Skin epidermis (tissue), 12 donors: Measurements from ENCODE around the gene CYP2B6.
"Not testable (repeated sequence)": the region's sequence is repeated elsewhere in the genome, so short reads cannot be mapped to it uniquely, and the experiment has no call there.

Source experiments
- H3K27ac ChIP-seq, 21 experiments: fragments of 200-600 bp; sonication (generic) in 11 of 21; one replicate each; pipeline ENCODE4 v1.5.0; 2020; ENCODE audit warnings: mild to moderate bottlenecking in 3 of 21, inconsistent platforms in 2 of 21, moderate library complexity in 2 of 21
- H3K4me3 ChIP-seq, 7 experiments: fragments of 200-600 bp; sonication (generic) in 2 of 7; one replicate each; pipeline ENCODE4 v1.5.0; 2020; ENCODE audit warnings: inconsistent platforms in 2 of 7, mild to moderate bottlenecking in 2 of 7, moderate library complexity in 1 of 7

Gene CYP2B6

DNA sequence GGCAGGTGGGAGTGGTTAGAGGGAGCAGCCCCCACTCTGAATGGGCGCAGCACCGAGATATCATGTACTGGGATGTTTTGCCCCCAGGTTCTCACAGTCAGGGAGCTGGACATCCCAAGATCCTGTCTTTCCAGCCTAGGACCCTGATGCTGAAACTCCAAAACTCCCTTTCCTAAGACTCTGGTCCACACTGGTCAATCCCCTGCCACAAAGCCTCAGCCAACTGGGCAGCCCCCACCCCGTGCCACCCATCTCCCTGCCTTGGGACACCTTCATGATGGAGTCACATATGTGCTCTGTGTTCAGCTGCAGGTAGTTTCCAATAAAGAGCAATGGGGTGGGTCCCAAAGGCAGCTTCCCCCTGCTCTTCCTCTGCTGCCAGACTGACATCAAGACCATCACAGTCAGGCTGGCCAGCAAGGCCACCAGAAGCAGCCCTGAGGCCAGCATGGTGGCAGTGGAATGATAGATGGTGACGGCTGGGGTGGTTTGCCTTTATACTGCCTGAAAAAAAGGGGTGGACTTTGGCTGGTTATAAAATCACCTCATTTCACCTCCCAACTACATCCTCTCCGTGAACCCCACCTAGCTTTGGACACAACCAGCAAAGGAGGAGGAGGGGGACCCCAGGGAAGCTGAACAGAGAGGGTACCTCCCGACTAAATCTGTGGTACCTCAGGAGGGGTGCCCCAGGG is 36.3 kb downstream of the CYP2B6 start:
- Histone ChIP-seq H3K4me3 (no peak overlapping the region), H3K27ac (no peak overlapping the region)

DNA sequence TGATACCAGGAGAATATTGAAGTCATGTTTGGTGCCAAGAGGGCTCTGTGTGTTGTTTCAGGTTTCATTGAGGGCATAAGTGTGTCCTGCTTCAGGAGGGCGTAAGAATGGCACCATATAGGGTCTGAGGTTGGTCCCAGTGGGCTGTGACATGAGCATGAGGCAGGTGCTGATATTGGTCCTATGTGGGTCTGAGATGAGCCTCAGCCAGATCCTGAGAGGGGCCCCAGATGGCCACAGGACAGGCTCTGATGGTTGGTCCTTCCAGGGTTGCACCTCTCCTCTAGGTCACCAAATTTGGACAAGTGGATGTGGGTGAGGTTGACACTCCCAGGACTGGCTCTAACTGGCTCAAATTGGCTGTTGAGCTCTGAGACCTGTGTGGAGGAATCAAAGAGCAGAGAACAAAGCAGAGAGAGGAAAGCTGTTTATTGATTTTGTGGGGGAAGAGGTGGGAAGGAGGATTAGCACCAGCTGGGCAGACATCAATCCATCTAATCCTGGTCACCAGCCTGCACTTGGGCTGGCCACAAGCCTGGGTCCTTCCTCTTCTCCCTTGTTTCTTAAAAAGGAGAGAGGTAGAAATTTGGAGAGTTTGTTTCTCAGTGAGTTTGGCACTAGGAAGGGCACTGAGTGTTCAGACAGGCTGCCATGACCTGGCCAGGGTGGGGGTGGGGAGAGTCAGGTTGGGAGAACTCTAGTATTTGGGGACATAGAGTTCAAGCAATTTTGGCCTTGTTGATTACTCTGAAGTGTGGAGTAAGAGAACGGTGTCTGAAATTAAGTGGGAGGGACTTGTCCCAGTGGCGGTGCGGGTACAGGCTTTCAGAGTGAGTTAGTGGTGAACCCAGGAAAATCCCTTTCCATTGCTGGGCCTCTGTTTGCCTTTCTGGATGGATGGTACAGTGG is 38.7 kb downstream of the CYP2B6 start:
- Histone ChIP-seq H3K27ac (no peak overlapping the region), H3K4me3 (no peak overlapping the region)

DNA sequence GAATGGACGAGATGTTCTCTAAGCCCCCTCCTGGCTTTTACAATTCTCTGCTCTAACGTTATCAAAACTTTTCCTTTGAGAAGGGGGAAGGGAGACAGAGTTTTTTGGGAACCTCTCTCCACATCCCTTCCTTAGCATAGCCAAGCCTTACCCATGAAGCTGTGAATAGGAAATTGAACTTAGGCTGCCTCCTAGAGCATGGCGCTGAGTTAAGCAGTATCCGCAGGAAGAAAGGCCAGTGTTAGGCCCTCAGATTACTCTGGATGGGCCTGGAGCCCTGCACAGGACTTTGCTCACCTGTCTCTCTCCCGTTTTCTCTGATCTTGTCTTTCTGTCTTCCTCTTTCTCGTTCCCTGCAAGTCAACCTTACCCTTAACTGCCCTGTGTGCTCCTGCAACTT is 39.6 kb downstream of the CYP2B6 start:
- no peak overlapping the region for H3K4me3 ChIP-seq
- H3K27ac ChIP-seq: no peak overlapping the region

- Histone ChIP-seq H3K4me3 (no peak overlapping the region), H3K27ac (no peak overlapping the region)
These were observed 40.8 kb downstream of the CYP2B6 start for GRCh38 chr19:41031916-41032315.

DNA sequence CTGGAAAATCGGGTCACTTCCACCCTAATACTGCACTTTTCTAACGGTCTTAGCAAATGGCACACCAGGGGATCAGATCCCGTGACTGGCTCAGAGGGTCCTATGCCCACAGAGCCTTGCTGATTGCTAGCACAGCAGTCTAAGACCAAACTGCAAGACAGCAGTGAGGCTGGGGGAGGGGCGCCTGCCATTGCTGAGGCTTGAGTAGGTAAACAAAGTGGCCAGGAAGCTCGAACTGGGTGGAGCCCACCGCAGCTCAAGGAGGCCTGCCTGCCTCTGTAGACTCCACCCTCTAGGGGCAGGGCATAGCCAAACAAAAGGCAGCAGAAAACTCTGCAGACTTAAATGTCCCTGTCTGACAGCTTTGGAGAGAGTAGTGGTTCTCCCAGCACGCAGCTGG is 42.2 kb downstream of the CYP2B6 start:
- not testable (repeated sequence) for H3K4me3 ChIP-seq

DNA sequence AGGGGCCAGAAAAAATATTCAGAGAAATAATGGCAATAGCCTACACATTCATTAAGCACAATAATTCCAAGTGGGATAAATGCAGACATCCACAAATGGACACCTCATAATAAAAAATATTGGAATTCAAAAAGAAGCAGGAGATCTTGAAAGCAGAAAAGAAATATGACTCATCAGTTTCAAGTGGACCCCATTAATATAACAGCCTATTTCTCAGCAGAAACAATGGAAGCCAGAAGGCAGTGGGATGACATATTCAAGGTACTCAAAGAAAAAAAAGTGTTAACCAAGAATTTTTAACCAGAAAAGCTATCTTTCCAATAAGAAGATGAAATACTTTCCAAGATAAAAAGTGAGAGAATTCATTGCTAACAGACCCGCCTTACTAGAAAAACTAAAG is 48.7 kb downstream of the CYP2B6 start:
- Histone ChIP-seq H3K27ac (no peak overlapping the region), H3K4me3 (no peak overlapping the region)

More for the DNA sequence above, 42.2 kb downstream of the CYP2B6 start:
- not testable (repeated sequence) for H3K27ac ChIP-seq

- H3K4me3 ChIP-seq, H3K27ac ChIP-seq: not testable (repeated sequence)
These were observed 54.0 kb downstream of the CYP2B6 start for GRCh38 chr19:41045095-41045494.

DNA sequence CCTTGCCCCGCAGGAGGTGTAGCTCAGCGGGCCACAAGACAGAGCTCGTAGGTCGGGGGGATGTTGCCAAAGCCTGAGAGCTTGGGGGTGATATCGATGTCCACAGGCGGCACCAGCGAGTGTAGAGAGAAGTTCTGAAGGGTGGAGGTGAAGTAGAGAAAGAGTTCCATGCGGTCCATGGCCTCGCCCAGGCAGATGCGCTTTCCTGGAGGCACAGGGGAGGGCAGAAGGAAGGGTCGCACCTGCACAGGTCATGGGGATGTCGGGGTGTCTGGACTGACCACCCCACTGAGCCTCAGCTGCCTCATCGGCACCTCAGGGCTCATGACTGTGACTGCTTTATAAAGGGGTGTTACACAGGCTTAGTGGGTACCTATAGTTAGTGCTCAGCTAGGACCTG is 59.3 kb downstream of the CYP2B6 start:
- H3K27ac ChIP-seq: no peak overlapping the region

DNA sequence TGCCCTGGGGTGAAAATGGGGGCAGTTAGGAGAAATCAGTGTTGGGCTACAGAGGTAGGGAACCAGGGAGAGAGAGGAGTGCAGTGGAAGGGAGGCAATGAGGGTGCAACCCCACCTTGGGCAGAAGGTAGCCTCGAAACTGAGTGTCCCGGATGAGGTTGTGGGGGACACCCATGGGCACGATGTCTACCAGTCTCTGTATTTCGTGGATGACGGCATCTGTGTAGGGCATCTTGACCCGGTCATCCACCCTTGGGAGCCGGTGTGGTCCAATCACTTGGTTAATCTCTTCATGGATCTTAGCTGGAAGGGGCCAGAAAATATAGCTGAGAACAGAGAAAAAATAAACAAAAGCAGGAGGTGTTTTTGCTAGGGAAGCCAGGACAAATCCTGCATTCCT is 61.1 kb downstream of the CYP2B6 start:
- H3K27ac ChIP-seq, H3K4me3 ChIP-seq: not testable (repeated sequence)

More for the DNA sequence above, 59.3 kb downstream of the CYP2B6 start:
- H3K4me3 ChIP-seq: no peak overlapping the region

DNA sequence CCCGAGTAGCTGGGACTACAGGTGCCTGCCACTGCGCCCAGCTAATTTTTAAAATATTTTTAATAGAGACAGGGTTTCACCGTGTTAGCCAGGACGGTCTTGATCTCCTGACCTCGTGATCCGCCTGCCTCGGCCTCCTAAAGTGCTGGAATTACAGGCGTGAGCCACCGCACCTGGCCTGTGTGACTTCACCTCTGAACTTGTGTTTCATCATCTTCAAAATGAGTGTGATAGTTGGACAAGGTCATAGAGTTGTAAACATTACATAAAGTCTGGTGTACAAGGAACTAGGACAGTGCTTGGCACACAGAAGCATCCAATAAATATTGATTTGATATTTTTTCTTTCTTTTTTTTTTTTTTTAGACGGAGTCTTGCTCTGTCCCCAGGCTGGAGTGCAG is 62.2 kb downstream of the CYP2B6 start:
- not testable (repeated sequence) for H3K27ac ChIP-seq, H3K4me3 ChIP-seq

- Histone ChIP-seq H3K27ac (no peak overlapping the region), H3K4me3 (no peak overlapping the region)
These were observed 74.0 kb downstream of the CYP2B6 start for GRCh38 chr19:41064974-41065569.
